Thyroid gland (tissue), 4 donors: ENCODE measurements around the gene EML1.

ENCODE experiments used
- POLR2A ChIP-seq, 2 donors: fragments of 450-650 bp; IDR thresholded peaks; one replicate each; pipeline ENCODE4 v1.6.1; 2017; ENCODE audit warnings: antibody characterized with exemption in 2 of 2, mild to moderate bottlenecking in 2 of 2, moderate library complexity in 1 of 2
- TF ChIP-seq, protein P1 (sequence below), 6 experiments: fragments of 200-600 bp in 3 of 6; fragments of 450-650 bp in 3 of 6; sonication (generic) in 3 of 6; IDR thresholded peaks; one replicate each; pipeline ENCODE4 v1.5.1; 2016 to 2019; ENCODE audit warnings: antibody characterized with exemption in 6 of 6, mild to moderate bottlenecking in 2 of 6, inconsistent platforms in 1 of 6, moderate library complexity in 1 of 6

- TF ChIP-seq, protein P1, sequence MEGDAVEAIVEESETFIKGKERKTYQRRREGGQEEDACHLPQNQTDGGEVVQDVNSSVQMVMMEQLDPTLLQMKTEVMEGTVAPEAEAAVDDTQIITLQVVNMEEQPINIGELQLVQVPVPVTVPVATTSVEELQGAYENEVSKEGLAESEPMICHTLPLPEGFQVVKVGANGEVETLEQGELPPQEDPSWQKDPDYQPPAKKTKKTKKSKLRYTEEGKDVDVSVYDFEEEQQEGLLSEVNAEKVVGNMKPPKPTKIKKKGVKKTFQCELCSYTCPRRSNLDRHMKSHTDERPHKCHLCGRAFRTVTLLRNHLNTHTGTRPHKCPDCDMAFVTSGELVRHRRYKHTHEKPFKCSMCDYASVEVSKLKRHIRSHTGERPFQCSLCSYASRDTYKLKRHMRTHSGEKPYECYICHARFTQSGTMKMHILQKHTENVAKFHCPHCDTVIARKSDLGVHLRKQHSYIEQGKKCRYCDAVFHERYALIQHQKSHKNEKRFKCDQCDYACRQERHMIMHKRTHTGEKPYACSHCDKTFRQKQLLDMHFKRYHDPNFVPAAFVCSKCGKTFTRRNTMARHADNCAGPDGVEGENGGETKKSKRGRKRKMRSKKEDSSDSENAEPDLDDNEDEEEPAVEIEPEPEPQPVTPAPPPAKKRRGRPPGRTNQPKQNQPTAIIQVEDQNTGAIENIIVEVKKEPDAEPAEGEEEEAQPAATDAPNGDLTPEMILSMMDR (IDR thresholded peaks at IDR 0.05): no peak
- no peak for TF ChIP-seq POLR2A (IDR thresholded peaks at IDR 0.05)
Observed at GRCh38 chr14:99749763-99750715, 43.2 kb upstream of the EML1 start.
